ENCODE measurements around the gene CFTR. TPM values are rescaled to one million over a fixed set of nuclear protein-coding genes. Genes with fewer than 3 reads are reported as not detected.

Gene CFTR
- total RNA-seq, 2 experiments from 2014 or later = not detected

- Histone ChIP-seq H3K27me3 (ENCODE audit: control insufficient read depth in 1 of 2, insufficient read depth in 2 of 2, low read length in 2 of 2) (no peaks in the 10 kb centered on the region), H3K4me1 (ENCODE audit: insufficient read depth, low read length) (no peaks in the 10 kb centered on the region), H3K9me3 (ENCODE audit: control insufficient read depth in 1 of 2, insufficient read depth in 1 of 2, low read length in 2 of 2) (peaks cover 0 to 1% of the 10 kb centered on the region in 2 experiments), H3K36me3 (ENCODE audit: insufficient read depth, low read length) (no peaks in the 10 kb centered on the region), H3K27ac (ENCODE audit: low read depth in 1 of 2, low read length in 2 of 2) (no peak overlapping the region), H3K4me3 (ENCODE audit: low read length) (no peak overlapping the region)
- Mint-ChIP-seq H3K9me3 (no peaks in the 10 kb centered on the region), H3K27ac (no peak overlapping the region), H3K4me3 (no peak overlapping the region), H3K27me3 (no peaks in the 10 kb centered on the region), H3K36me3 (ENCODE audit: low read depth) (no peaks in the 10 kb centered on the region), H3K4me1 (ENCODE audit: low read depth) (no peaks in the 10 kb centered on the region)
- DNase-seq = no peak
- TF ChIP-seq CTCF (IDR thresholded peaks at IDR 0.05) = no peak
- ATAC-seq (ENCODE audit: poor library complexity) = no peak
- intact Hi-C loops (cut with DNase I, micrococcal nuclease) = no loop called here
- ChIA-PET POLR2A (no interaction called here), CTCF (no interaction called here)
These were observed 224.2 kb downstream of the CFTR start for GRCh38 chr7:117704063-117704462.

GRCh38 chr7:117705630-117706029 lies 225.8 kb downstream of the CFTR start:
- H3K36me3 ChIP-seq (ENCODE audit: insufficient read depth, low read length) = no peaks in the 10 kb centered on the region
- DNase-seq (no peak), ATAC-seq (ENCODE audit: poor library complexity) (no peak)
- H3K9me3 ChIP-seq (ENCODE audit: control insufficient read depth in 1 of 2, insufficient read depth in 1 of 2, low read length in 2 of 2) = no peaks in the 10 kb centered on the region
- no peaks in the 10 kb centered on the region for H3K36me3 Mint-ChIP-seq (ENCODE audit: low read depth)
- H3K4me3 Mint-ChIP-seq = no peak overlapping the region
- H3K27me3 Mint-ChIP-seq = peaks cover 4% of the 10 kb centered on the region
- H3K4me3 ChIP-seq (ENCODE audit: low read length) = no peak overlapping the region
- no peaks in the 10 kb centered on the region for H3K9me3 Mint-ChIP-seq
- ChIA-PET CTCF (no interaction called here), POLR2A (no interaction called here)
- no peaks in the 10 kb centered on the region for H3K4me1 ChIP-seq (ENCODE audit: insufficient read depth, low read length)
- H3K4me1 Mint-ChIP-seq (ENCODE audit: low read depth) = no peaks in the 10 kb centered on the region
- no peaks in the 10 kb centered on the region for H3K27me3 ChIP-seq (ENCODE audit: control insufficient read depth in 1 of 2, insufficient read depth in 2 of 2, low read length in 2 of 2)
- H3K27ac Mint-ChIP-seq = no peak overlapping the region
- TF ChIP-seq CTCF (IDR thresholded peaks at IDR 0.05) = no peak
- H3K27ac ChIP-seq (ENCODE audit: low read depth in 1 of 2, low read length in 2 of 2) = no peak overlapping the region
- intact Hi-C loops (cut with DNase I, micrococcal nuclease) = no loop called here

GRCh38 chr7:117706210-117706609 lies 226.4 kb downstream of the CFTR start:
- POLR2A ChIA-PET = no interaction called here
- H3K27ac ChIP-seq (ENCODE audit: low read depth in 1 of 2, low read length in 2 of 2) = no peak overlapping the region
- H3K4me3 Mint-ChIP-seq = no peak overlapping the region
- no peaks in the 10 kb centered on the region for H3K27me3 ChIP-seq (ENCODE audit: control insufficient read depth in 1 of 2, insufficient read depth in 2 of 2, low read length in 2 of 2)
- no peak overlapping the region for H3K4me3 ChIP-seq (ENCODE audit: low read length)
- H3K4me1 ChIP-seq (ENCODE audit: insufficient read depth, low read length) = no peaks in the 10 kb centered on the region
- H3K36me3 Mint-ChIP-seq (ENCODE audit: low read depth) = no peaks in the 10 kb centered on the region
- no peaks in the 10 kb centered on the region for H3K4me1 Mint-ChIP-seq (ENCODE audit: low read depth)
- CTCF ChIA-PET = no interaction called here
- peaks cover 4% of the 10 kb centered on the region for H3K27me3 Mint-ChIP-seq
- TF ChIP-seq CTCF (IDR thresholded peaks at IDR 0.05) = no peak
- H3K27ac Mint-ChIP-seq = no peak overlapping the region
- H3K36me3 ChIP-seq (ENCODE audit: insufficient read depth, low read length) = no peaks in the 10 kb centered on the region
- DNase-seq = no peak
- H3K9me3 Mint-ChIP-seq = no peaks in the 10 kb centered on the region
- H3K9me3 ChIP-seq (ENCODE audit: control insufficient read depth in 1 of 2, insufficient read depth in 1 of 2, low read length in 2 of 2) = no peaks in the 10 kb centered on the region
- no peak for ATAC-seq (ENCODE audit: poor library complexity)
- intact Hi-C loops (cut with DNase I, micrococcal nuclease) = no loop called here

Measured in CD4-positive, alpha-beta T cell (primary cell).